ENCODE measurements around the gene SNAPC4. TPM values are rescaled to one million over a fixed set of nuclear protein-coding genes. Genes with fewer than 3 reads are reported as not detected.
"Not testable (repeated sequence)": the region's sequence is repeated elsewhere in the genome, so short reads cannot be mapped to it uniquely, and the experiment has no call there.

Gene SNAPC4
- total RNA-seq, 1 donor from 2014 or later: 7.2 TPM

DNA sequence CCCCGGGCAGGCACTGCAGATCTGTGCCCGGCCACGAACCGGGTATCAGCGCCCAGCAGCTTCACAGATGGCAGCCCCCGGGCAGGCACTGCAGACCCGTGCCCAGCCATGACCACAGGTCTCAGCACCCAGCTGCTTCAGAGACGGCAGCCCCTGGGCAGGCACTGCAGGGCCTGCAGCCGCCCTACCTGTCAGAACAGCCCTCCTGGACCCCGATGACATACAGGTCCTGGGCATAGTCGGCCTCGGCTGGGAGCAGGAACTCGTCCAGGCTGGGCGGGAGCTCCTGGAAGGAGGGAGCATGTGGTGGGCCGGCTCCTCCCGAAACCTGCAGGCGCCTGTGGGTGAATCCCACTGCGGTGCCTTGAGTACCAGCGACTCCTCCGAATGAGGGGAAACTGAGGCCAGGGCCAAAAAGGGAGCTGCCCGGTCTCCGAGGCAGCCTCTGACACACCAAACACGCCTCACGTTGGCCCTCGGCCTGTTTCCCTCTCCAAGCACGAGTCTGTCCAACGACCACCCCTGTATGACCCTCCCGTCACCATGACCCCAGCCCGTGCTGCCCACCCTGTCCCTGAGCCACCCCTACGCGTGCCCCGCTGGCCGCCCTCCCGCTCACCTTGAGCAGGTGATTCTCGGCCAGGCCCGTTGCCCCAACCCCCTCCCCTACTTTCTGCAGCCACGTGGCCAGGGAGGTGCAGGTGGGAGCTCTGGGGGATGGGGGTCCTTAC, 34.0 kb upstream of the SNAPC4 start:
- DNase-seq: no peak

DNA sequence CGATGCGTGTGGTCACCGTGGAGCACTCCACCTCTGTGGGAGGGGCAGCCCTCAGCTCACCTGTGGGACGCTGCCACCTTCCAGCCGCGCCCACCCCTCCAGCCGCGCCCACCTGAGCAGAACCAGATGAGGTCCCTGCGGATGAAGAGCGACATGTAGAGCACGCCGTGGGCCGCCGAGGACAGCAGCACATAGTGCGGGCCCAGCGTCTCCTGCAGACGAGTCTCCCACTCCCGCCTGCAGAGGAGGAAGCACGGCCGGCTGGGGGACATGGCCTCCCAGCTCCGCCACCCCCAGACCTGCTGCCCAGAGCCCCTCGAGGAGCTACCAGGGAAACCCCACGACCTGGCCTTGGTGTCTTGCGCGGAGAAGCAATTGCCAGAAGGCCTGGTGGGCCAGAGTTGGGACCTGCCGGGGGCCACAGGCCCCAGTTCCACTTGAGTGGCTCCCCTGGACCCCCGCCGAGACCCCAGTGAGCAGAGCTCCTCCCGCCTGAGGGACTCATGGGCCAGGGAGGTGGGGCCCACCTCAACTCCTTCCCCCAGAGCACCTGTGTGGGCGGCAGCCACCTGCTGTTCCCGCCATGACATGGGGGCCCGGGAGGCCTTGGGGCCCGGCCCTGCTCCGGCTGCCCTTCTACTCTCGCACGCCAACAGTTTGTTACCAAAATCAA, 33.2 kb upstream of the SNAPC4 start:
- no peak for DNase-seq

DNA sequence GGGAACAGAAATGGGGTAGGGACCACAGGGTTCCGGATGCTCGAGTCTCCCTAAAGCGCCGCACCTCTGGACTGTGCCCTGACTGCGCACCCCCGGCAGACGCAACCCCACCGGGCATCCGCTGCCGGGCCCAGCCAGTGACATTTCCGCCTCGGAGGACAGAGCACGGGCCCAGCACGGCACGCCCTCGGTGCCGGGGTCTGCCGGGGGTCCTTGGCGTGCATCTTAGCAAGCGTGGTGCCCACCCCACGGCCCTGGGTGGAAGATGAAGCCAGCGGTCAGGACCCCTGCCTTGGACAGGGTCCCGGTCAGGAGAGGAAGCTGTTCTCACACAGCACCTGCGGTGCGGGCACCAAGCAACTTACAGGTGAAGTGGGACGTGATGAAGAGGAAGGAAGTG, 32.6 kb upstream of the SNAPC4 start:
- DNase-seq: no peak

DNA sequence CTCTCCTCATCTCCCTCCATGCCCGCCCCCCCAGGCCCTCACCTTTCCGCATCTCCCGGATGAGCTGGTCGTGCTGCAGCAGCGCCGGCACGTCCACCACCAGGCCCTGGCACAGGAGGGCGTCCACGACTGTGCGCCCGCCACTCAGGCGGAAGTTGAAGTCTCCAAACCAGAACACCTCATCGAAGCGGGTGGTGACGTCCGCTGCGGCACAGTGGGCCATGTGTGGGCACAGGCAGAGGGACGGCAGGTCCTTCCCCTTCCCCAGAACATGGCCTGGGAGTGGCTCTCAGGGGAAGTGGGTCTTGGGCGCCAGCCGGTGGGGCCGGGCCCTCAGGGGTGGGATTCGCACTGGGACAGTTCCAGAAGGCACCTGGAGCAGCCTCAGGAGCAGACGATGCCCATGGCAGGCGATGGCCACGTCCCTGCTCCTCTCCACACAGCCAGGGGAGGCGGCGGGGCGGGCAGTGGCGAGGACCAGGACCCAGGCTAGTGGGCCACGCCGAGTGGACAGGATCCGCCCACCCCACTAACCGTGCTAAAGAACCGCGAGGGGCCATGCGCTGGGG, 31.9 kb upstream of the SNAPC4 start:
- no peak for DNase-seq

DNA sequence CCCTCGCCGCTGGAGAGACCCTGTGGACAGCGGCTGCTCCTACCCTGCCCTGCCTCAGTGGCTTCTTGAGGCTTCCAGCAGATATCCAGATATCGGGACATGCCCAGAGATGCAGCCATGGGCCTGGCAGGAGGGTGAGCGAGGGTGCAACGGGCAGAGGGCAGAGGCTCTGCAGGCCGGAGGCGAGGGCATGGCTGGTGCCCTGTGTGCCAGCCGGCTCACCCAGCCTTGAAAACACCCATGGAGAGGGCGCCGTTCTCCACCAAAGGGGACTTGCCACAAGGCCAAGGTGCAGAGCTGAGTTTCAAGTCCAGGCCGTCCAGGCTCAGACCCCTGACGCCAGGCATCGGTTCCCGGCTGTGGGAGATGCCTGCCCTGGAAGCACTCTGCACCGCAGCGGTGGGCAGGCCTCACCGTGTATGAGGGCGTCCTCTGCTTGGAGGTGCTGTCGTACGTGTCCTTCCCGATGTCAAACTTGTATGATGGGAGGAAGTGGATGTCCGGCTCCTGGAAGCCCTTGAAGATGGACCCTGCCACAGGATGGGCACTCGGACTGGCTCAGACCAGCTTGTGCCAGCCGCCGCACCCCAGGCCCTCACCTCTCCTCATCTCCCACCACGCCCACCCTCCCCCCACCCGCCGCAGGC, 30.7 kb upstream of the SNAPC4 start:
- no peak for DNase-seq

DNA sequence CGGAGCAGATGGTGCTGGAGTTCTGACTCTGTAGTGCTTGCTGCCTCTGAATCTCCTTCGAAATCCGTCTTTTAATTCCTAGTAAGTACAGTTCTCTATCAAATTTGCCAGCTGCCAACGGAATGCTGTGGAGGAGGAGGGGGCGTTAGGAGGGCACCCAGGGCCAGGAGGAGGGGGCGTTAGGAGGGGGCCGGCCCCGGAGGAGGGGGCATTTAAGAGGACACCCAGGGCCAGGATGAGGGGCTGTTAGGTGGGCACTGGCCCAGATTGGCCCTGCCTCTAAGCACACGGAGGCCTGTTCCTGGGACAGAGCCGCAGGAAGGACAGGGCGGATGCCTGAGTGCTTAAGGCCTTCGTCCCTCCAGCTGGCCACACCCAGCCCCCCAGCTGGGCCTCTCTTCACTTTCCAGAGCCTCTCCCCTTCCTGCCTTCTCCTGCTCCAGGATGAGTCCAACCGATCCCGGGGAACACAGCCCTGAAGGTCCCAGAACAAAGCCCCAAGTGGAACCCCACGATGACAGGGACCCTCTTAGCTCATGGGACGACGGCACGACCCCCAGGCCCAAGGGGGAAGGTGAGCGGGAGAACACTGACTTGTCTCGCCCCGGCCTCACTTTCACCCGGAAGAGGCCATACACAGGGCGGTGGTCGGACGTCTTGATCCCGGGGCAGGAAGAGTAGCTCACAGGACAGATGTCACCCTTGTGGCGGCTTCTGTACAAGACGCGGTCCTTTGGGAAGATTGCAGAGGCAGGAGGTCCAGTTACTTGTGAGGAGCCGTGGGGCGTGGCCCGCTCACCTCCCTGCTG, 29.9 kb upstream of the SNAPC4 start:
- no peak for DNase-seq

DNA sequence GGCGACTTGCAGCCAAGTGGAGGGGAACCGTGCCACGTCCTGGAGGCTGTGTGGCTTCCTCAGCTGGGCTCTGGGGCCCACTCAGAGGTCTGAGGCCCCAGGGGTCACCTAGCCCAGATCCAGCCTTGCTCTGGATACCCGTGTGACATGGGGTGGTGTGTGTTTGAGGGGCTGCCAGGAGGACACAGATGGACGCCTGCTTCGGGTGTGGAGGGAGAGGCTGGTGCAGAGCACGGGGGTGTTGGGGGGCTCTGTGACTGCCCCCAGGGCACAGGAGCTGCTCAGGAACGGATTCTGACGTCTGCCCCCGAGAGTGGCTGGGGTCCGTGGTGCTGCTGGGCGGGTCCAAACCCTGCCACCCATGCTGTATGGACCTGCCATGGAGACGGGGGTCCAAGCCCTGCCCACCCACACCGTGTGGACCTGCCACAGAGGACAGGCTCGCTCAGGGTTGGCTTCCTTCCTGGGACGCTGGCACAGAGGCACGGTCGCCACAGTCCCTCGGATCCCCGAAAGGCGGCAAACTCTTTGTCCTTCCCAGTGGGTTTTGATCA, 29.2 kb upstream of the SNAPC4 start:
- no peak for DNase-seq

DNA sequence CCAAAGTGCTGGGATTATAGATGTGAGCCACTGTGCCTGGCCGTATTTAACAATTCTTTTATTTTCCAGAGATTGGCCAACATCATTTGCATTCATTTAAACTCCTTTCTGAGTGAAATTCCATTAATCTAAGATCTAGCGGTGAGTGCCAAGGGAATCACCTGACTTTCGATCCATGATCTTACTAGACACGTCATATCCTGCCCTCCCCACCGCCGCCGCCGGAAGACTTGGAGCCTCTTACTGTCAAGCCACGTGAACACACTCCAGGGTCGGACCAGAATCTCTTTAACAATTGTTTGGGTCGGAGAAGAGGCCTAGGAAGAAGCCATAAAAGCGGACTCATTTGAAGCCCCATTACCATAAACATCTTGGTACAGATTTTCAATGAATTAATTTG, 26.8 kb upstream of the SNAPC4 start:
- no peak for DNase-seq

DNA sequence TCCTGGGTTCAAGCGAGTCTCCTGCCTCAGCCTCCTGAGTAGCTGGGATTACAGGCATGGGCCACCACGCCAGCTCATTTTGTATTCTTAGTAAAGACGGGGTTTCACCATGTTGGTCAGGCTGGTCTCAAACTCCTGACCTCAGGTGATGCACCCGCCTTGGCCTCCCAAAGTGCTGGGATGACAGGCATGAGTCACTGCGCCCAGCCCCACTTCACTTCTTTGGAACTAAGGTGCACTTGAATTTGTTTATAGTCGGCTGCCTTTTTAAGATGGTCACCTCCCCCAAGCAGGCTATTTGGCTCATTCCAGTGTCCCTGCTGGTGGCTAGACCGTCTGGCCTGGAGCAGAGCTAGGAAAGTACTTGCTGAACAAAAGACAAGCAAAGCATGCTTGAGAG, 25.4 kb upstream of the SNAPC4 start:
- DNase-seq: not testable (repeated sequence)

DNA sequence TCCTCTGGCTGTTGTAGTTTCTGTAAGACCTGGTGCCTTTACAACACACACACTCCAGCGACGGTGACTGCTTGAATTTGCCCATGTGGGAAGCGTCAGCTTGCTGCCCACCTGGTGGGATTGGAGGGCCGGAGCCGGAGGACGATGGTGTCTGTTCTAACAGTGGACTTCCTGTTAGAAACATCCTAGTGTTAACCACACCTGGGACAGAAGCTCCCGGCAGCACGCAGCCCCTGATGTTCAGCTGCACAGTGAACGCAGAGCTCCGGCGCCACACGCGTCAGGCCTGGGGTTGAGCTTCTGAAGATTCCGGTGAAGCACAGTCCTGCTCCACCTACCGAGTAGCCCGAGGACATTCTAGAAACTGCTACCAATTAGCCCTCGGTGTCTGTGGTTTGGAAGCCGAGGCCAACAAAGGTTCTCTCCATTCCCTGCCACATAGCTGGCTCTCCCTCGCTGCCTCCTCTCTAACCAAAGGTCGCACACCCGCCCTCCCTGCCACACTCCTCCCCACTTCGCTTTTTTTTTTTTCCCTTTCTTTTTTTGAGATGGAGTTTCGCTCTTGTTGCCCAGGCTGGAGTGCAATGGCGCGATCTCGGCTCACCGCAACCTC, 24.9 kb upstream of the SNAPC4 start:
- DNase-seq: no peak

DNA sequence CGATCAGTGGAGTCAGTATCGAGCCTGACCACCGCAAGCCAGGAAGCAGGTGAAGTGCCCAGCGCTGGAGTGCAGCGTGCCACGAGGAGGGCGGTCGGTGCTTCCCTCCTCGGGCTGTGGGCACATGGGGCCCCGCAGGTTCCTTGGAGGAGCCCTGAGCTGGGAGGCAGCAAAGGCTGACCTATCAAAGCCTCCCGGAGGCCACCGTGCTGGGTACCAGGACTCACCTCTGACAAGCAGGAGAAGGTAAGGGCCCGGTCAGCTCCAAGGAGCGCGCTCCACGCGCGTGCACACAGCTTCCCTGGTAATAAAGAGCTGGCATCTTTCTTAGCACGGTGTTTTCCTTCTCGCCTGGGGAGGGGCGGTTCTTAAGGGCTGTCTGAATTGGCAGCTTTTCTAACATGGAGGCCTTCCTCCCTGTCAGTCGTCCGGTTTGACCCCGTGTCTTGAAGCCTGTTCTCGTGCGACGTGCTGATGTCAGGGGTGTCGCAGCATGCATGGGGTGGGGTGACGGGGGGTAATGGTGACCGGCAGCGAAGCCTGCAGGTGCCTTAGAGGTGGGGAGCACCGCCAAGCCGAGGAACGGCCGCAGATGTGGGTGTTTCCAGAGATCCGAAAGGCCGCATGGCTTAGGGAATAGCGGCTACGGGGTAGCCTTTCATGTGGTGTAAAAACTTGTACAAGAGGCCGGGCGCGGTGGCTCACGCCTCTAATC, 23.6 kb upstream of the SNAPC4 start:
- DNase-seq: no peak

DNA sequence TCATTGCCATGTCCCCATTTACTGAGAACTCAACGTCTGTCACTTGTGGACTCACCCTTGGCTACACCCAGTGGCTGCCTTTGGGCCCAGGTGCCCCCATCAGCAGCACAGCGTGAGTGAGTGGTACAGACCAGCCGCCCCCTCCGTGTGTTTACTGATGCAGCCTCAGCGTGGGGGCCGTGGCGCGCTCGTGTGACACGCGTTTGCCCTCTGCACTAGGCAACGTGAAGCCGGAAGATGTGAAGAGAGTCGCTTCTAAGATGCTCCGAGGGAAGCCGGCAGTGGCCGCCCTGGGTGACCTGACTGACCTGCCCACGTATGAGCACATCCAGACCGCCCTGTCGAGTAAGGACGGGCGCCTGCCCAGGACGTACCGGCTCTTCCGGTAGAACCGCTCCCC, 22.9 kb upstream of the SNAPC4 start:
- DNase-seq: no peak

DNA sequence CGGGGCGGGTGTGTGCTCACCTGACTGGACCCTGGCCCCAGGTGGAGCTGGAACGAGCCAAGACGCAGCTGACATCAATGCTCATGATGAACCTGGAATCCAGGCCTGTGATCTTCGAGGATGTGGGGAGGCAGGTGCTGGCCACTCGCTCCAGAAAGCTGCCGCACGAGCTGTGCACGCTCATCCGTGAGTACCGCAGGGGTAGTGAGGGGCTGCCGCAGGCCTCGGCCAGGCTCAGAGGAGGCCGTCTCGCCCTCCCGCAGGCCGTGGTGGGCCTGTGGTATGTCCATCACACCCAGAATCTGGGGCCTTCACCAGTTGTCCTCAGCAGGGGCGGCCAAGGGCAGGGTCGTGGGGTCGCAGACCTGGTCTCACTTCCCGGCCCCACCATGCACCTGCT, 21.8 kb upstream of the SNAPC4 start:
- DNase-seq: no peak

DNA sequence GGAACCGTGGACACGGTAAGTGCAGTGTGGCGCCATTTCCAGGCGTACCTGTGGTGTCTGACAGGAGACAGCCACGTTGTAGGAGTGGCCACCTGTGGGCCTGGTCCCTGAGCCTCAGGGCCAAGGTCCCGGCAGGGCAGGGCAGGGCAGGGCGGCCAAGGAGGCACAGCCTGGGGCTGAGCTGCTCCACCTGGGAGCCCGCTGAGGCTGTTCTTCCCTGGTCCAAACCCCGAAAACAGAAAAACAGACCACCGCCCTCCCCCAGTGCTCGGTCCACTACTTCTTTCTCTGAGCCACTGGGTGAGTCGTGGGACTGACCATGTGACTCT, 19.1 kb upstream of the SNAPC4 start:
- no peak for DNase-seq

DNA sequence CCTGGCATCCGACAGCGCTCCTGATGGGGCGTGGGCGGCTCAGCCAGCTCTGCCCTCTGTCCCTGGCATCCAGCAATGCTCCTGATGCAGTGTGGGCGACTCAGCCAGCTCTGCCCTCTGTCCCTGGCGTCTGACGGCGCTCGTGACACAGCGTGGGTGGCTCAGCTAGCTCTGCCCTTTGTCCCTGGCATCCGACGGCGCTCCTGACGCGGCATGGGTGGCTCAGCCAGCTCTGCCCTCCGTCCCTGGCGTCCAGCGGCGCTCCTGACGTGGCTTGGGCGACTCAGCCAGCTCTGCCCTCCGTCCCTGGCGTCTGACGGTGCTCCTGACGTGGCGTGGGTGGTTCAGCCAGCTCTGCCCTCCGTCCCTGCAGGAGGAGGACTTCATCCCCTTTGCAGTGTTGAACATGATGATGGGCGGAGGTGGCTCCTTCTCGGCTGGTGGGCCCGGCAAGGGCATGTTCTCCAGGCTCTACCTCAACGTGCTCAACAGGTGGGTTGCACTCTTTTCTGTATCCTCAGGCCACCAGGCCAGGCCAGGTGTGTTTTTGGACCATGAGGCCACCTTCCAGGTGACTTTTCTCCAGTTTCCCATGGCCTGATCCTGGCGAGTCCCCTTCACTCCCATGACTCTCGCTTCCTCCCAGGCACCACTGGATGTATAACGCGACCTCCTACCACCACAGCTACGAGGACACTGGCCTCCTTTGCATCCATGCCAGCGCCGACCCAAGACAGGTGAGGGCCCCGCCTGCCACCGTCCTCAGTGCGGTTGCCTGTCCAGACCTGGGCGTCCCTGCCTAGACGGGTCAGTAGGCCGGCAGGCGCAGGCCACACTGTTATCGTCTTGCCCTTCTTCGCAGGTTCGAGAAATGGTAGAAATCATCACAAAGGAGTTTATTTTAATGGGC, 18.5 kb upstream of the SNAPC4 start:
- no peak for DNase-seq

DNA sequence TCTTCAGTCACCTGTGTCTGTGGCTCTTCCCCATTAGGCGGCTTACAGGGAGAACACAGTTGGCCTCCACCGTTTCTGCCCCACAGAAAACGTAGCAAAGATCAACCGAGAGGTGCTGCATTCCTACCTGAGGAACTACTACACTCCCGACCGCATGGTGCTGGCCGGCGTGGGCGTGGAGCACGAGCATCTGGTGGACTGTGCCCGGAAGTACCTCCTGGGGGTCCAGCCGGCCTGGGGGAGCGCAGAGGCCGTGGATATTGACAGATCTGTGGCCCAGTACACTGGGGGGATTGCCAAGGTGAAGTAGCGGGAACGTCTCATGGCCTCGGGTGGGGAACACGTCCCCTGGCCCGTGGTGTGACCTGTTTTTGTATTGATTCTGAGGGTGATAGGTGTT, 16.9 kb upstream of the SNAPC4 start:
- no peak for DNase-seq

DNA sequence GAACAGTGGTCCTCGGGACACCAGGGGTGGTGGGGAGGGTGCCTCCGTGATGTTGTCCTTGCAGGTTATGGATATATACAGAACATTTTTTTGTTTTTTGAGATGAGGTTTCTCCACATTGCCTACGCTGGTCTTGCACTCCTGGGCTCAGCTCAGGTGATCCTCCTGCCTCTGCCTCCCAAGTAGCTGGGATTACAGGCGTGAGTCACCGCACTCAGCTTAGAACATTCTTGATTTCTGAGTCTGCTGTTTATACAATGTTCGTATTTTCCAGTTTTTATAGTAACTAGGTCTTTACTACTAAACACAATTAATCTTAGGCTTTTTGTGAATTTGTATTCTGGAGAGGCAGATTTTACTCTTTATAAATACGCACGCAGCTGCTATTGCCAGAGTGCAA, 16.5 kb upstream of the SNAPC4 start:
- DNase-seq: no peak

DNA sequence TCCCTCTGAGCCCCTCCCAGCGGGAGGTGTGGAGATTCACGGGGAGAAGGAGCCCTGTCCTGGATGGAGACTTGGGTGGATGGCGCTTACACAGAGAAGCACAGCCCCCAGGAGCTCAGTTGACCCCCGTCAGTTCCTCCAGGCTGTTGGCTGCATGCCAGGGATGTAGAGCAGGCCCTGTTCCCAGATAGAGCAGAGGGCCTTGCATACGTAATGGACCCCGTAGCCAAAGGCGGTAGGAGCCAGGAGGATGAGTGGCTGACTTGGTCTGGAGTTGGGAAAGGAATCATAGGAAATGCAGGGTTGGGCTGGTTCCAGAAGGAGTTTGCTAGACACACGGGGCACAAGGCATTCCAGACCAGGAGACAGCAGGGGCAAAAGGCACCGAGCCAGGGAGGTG, 13.0 kb upstream of the SNAPC4 start:
- DNase-seq: no peak

DNA sequence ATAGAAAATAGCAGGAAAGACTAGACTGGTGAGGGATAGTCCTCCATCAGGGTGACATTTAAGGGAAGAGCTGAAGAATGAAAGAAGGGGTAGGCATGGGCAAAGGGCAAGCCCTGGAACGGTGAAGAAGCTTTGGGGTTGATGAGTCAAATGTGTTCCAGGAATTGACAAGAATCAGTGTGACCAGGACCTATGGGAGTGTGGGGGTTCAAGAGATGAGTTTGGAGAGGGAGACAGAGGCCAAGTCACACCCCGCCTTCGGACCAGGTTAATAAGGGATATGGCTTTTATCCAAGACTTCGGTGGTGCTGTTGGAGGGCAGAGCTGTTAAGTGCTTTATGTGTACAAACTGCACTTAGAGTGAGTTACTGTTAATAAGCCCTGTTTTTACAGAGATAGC, 11.4 kb upstream of the SNAPC4 start:
- DNase-seq: no peak
